Central memory CD4-positive, alpha-beta T cell (primary cell): Measurements from ENCODE around the gene C2CD3.

Experiments used
- DNase-seq: peaks from one replicate; pipeline ENCODE4 v3.0.0; 2022
- total RNA-seq, 3 experiments: gene quantifications; one replicate each; lab custom pipeline; 2026; lab: John Stamatoyannopoulos, UW

Gene C2CD3, protein sequence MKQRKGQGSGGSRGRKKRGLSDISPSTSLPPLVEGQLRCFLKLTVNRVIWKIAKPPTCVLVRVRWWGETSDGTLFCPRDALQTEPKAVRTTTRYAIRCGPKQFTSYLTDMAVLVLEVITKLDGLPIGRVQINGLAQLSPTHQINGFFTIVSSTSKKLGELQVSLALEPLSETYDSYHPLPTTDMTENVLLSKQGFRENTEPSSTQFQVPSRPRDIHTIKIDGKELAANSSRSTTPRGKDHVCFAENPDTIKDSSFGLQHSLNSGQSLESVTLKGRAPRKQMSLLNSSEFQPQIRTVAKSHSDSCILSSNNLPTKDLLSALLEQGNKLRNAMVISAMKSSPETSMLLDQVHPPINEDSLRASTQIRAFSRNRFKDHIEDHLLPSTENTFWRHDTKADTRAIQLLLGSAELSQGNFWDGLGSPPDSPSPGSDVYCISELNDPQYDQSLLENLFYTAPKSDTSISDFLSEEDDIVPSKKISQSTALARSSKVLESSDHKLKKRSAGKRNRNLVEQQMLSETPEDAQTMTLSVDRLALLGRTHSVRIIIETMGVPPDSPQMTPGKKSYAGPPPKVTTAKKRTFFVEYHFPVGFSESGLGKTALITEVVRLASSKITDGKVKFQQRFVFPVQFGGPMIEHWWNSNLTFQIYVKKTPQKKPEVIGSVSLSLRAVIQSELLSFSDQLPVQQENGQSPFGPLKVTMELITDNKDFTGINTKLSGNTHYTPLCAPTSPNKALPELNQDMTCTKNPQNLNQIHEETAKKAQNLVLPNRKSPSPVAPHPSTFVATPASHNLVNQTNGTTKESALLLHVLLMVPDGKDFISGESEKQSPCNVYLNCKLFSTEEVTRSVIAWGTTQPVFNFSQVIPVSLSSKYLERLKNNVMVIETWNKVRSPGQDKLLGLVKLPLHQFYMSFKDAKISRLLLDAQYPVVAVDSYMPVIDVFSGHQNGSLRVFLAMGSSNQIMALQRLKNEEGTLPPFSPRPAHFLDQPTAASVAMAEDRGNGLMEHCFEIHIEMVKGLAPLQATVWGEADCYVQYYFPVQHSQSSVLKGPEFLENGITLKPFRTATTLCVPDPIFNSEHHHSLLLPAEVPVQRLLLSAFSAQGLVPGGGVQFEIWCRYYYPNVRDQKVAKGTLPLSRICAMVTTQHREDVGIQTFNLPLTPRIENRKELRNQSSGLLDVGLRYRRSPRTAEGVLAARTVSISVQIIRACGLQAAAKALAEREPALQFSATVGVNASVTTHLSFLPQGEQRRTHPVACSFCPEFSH (N-terminal part only)
- 43.5 to 73.7 (median 46.6) reads per million in 3 experiments for total RNA-seq

DNA sequence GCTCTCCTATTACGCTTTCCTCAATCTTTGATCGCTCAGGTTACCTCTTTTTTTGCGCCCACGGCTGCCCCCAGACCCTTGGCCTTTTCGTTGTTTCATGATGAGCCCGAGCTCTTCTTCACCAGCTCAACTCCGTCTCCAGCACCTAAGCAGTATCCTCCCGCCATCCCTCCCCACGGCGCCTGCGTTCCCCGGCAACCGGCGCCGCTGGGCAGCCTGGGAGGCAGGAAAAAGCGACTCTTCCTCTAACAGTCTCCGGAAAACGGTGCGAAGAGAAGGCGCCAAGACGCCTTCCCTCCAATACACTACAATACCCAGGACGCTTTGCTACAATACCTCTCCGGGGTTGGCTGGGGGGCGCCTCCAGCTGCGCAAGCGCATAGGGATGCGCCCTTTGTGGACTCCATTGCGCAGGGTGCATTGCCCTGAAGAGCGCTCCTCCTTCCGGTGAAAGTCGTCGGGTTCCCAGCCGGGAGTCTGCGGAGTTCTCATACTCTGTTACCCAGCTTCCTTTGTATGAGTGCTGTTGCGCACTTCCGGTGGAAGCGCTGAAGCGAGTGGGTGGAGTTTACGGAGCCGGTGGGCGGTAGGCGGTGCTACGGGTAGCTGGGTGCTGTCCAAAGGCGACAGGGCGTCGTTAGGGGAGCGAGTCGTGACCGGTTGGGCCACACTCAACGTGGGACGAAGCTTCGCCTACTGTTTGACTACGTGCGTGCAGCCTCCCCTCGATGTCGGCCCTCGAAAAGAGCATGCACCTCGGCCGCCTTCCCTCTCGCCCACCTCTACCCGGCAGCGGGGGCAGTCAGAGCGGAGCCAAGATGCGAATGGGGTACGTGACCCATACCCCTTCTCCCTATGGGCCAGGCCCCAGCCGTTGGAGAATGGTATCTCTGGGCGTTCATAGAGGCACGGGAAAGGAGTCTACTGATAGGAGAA is at the start of gene C2CD3, which contains the start of gene PPME1:
Gene C2CD3 (minus strand): TSS at position 309 of the 936 bp plus-strand sequence. CDS start 210 bp downstream, at position 99.
Gene PPME1 (plus strand): TSS at position 596 of the 936 bp plus-strand sequence. CDS start 133 bp downstream, at position 729.
- DNase-seq, result peak; percentile 99

DNA sequence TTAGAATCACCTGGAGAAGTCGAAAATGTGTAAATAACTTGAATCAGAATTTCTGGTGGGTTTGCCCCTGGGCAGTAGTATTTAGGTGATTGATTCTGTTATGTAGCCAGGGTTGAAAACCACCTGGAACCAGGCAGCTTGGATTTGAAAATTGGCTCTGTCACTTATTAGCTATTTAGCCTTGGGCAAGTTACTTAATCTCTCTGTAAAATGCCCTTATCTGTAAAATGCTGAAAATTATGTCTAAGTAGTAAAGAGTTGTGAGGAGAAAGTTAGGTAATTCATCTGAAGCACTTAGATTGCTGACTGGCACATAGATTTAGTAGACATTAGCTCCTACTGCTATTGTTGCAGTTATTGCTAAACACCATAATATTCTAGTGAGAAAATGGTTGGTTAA is 49.6 kb upstream of the C2CD3 start:
- no peak for DNase-seq

DNA sequence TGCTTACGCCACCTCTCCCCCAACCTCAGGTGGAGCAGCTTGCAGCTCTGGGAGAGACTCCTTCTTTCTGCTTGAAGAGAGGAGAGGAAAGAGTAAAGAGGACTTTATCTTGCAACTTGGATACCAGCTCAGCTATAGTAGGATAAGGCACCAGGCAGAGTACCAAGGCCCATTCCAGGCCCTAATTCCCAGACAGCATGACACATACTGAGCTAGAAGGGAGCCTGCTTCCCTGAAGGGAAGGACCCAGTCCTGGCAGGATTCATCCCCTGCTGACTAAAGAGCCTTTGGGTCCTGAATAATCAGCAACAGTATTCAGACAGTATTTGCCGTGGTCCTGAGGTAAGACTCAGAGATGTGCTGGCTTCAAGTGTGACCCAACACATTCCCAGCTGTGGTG is 41.7 kb upstream of the C2CD3 start:
- DNase-seq, result no peak

DNA sequence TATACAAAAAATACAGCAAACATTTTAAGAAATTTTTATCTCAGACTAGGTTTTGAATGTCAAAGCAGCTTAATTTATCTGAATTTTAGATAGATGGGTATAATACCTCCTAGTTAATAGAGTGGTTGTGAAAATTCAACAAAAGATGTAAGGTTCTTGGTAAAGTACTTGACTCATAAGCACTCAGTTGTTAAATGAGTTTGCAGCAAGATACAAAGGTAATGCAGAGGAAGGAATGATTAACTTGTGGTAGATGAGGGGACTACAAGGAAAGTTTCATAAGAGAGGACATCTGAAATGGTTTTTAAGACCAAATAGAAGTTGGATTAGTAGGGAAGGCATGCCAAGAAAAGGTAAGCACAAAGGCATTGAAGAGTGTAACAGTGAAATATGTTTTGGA is 37.7 kb upstream of the C2CD3 start:
- DNase-seq, result no peak

DNA sequence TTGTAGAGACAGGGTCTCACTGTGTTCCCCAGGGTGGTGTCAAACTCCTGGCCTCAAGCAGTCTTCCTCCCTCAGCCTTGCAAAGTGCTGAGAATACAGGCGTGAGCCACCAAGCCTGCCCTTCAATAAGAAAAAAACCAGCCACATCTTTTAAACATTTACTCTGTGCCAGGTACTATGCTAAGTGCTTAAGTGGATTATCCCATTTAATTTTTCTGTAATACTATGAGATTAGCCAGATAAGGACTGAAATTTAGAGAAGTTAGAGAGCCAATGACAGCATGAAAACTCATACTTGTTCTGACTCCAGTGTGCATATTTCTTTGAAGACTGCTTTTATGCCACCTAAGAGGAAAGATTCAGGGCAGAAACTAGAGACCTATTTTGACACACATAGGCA is 35.9 kb upstream of the C2CD3 start:
- no peak for DNase-seq

DNA sequence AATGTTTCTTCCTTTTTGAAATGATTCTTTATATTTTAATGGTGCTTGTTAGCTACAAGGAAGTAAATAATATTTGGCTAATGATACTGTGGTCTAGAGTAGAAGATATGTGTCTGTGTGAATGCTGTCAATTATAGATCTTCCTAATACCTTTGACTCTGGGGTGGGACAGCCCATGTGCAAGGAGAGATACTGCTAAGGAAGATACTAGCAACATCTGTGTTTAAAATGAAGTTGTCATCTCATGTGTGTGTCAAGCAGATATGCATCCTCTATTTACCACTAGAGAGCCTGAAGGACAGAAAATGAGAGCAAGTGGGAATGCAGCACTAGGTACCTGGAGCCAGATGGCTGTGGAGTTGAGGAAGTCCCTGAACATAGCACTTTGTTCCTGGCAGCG is 34.4 kb upstream of the C2CD3 start:
- DNase-seq, result no peak

DNA sequence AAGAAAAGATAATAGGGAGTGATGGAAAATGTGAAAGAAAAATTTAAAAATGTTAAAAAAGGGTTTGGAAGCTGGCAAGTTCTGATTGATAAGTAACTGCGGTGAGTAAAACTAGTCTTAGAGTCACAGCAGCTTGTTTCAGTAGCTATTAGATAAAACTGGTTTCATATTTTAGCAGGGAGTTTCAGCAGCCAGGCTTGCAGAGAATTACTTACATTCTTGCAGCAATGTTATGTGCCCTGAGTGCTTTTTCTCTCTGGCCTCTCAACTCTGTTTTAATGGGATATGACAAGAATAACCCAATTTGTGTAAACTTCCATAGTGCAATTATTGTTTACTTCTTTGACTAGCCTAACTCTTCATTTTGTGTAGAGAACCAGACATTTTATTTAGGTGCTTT is 33.9 kb upstream of the C2CD3 start:
- DNase-seq, result no peak

DNA sequence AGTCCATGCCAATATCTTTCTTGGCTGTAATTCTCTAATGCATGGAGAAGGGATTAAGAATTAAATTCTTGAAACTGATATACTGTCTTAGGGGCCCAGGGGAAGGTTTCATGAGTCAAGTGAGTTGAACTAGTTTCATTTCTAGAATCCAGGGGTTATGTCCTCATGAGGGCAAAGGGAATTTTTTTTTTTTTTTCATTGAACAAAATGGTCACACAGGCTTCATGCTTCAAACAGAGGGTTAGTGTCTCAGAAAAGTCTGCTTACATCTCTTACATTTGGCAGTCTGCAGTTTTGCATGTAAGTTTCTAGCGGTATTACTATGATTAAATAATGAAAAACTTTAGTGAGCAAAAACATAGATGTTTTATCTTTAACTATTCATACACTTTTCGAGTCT is 33.2 kb upstream of the C2CD3 start:
- DNase-seq, result no peak

DNA sequence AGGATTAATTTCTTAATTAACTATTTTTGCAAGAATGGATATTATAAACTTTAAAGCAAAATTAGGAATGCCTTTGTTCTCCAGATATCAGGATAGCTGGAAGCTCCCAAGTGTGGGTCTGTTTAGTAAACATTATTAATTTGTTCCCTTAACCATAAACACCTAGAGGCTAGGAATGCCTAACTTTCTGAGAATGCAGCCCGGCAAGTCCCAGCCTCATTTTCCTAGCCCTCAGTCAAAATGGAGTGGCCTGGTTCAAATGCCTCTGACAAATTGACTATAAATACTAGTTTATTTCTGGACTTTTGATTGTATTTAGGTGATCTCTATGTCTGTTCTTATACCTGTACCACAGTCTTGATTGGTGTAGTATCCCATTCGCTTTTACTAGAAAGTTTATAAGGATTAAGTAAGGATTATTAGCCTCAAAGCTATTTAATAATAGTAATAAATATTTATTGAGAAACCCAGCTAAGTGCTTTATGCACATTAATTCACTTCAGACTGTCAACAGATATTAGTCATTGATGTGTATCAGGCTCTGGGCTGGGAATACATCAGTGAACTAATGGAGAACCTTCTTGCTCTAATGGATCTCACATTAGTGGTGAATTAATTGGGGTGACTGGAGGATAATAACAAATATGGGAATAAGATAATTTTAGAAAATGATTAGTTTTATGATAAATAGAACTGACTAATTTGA is 26.1 kb upstream of the C2CD3 start:
- no peak for DNase-seq

DNA sequence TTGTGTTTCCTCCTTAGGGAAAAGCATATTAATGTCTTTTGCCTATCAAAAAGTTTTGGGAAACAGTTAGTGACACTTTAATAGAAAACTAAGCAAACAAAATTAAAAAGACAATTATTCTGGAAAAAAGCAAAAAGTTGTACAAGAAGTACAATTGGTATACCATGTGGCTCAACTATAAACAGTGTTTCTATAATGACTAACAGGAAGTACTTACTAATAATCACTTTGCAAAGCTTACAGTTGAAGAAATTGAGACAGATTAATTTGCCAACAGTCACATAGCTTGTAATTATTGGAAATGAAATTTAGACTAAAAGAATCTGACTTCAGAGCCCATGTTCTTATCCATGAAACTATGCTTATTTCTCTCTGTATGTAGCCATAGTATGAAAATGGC is 25.0 kb upstream of the C2CD3 start:
- no peak for DNase-seq

DNA sequence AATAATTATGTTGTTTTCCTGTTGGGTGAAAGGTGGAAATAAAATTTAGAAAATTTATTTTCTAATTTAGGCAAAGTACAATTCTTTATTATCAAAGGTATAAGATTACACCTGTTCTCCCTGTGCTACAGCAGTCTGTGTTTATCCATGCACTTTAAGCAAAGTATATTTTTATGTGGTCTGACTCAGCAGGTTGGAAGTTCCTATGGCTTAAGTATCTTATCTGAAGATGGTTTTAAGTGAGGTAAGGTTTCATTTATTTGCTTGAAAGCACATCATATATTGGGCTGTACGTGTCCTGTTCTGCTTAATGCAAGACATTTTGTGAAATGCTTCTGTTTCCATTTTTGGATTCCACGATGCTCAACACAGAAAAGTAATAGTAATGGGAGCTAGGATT is 14.9 kb upstream of the C2CD3 start:
- no peak for DNase-seq

DNA sequence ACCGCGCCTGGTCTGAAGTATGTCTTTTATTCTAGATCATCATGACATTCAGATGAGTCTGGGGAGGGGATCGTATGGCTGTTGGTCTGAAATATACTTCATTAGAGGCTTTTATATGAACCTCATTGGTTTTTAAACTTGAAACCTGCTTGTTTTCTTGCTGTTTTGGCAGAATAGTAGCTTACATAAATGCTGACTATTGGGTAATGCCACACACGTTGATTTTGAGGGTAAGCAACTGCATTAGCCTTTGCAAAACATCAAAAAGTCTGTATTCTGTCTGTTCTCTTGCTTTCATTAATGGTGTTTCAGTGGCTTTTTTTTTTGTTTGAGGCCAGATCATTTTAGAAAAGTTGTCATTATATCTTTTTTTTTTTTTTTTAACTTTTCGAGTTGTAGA is 14.5 kb upstream of the C2CD3 start:
- no peak for DNase-seq

DNA sequence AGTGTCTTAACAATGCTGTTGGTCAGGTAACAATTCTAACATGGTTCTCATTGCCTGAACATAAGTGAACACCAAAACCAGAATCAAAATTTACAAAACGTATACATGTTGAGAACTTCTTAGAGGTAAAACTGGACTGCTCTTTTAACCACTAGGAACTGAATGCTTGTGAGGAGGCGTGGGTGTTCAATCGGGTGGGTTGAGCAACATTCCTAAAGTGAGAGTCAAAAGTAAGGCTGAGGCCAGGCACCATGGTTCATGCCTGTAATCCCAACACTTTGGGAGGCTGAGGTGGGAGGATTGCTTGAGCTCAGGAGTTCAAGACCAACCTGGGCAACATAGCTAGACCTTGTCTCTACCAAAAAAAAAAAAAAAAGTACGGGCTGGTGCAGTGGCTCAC is 11.8 kb upstream of the C2CD3 start:
- DNase-seq, result no peak

DNA sequence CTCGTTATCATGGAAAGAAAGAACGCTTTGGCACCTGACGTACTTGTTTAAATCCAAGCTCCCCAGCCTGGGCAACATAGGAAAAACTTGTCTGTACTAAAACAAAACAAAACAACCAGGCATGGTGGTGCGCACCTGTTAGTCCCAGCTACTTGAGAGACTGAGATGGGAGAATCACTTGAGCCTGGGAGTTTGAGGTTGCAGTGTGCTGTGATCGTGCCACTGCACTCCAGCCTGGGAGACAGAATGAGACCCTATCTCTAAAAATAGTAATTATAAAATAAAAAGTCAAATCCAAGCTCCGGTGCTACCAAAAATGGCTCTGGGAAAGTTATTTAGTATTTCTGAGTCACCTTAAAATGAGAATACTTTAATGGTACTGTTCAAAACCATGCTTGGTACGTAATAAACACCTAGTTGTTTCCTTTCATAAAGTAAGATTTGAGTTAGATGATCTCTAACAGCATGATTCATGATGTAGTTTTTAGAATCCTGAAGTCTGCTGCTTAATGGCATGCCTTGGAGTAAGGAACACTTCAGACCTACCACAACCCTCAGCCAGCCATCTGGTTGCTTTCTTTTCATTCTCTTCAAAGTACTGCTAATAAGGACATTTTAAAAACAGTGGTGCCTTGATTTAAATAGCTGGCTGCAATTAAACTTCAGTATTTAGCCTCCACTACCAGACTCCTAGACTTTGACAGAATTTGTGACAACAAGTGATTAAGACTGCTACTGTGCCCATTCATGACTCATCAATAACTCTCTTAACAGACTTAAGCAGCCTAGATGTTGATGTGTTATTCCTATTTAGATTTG is 8.6 kb upstream of the C2CD3 start:
- DNase-seq, result no peak

DNA sequence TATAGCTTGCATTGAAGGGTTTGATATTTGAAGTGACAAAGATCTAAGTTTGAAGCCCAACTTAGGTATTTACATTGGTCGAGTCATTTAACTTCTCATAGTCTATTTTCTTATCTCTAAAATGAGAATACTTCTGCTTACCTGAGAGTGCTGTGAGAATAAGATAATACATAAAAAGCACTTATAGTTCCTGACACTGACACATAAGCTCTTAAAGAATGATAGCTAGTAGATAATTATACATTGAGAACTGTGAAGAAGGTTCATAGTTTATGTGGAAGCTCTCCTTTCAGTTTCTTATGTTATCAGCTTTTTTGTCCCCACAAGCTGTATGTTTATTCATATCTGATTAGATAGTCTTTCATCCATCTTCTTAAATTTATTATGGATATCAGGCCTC is 5.1 kb upstream of the C2CD3 start:
- DNase-seq, result no peak

DNA sequence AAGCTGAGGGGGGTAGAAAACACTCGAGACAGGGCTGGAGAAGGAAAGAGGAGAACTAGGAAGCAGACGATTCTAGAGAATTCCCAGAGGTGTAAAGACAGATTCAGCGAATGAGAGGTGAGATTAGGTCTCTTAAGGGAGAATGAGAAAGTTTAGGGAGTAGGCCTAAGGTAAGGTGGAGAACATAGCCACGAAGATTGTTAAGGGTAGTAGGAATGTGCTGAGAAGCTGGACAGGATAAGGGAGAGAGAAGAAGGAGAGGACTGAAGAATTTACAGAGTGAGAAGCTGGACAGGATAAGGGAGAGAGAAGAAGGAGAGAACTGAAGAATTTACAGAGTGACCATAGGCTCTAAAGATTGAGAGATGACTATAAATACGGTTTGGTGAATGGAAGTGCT is 1.2 kb upstream of the C2CD3 start:
- DNase-seq, result no peak

DNA sequence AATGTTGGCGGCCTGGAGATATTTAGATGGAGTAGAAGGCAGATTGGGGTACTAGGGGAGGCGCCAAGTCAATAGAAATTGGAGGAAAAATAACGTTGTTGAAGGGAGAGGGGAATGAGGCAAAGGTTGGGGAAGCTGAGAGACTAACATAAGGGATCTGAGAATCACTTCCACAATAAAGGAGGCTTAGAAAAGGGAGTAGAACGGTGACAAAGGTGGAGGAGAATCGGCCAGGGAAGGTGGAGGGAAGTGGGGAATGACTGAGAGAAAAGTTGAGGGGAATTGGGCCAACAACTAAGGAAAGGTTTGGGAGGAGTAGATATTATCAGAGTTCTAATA is 797 bp upstream of the C2CD3 start:
- no peak for DNase-seq

DNA sequence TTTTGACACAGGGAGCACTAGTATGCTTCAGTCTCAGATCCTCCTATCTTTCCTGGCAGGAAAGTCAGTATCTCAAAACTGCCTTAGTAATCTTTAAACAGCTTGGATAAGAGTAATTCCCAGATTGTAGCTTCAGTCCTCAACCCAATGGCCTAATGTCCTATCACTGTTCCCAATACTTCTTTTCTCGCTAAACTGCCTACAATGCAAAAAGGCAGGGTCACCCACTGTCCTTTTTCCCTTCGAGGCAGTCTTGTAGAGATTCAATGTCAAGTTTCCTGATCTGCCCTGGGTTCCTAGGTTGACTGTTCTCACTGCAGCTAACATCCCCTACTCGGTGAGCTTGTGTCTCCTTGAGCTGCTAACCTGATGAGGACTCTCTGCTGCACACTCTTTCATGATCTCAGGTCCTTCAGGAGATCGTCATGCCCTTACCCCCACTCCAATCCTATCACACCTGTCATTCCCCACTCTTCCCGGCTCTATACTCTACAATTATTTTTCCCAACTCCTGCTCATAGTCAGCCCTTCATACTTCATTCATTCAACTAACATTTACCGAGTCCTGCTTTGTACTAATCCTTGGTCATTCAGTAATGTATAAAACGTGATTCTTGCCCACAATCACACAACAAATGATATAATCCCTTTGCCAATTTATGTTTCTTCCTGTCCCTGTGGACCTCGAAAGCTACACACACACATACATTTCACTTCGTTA is 904 bp downstream of the C2CD3 start:
- DNase-seq, result no peak

DNA sequence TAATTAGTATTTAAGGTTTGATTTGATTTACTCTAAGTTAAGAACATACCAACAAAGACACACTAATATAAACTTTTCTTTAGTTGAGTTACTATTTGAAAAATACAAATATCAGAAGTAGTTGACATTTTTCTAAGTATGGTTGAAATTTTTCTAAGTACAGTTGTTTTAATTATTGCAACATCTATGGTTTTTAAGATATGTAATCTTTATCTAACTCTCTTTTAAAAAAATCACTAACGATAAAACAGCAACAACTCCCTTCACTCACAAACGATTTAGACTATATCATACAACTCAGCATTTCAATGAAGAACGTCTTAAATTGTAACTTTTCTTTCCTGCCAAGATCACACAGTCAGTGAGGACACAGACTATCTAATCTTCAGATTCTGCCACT is 2.0 kb downstream of the C2CD3 start:
- DNase-seq, result no peak
